GM21528 (cell line): ENCODE results near the gene C3orf62.

ENCODE experiments used
- ATAC-seq: cut with Tn5 transposase; IDR thresholded peaks from one replicate; pipeline ENCODE4 v1.9.1; 2021; ENCODE audit warnings: mild to moderate bottlenecking, moderate library complexity; ENCODE audit not compliant: unreplicated experiment, low FRiP score

Gene C3orf62

GRCh38 chr3:49219132-49219531, 57.9 kb downstream of the C3orf62 start:
- no peak for ATAC-seq
